ENCODE results near the gene PLEKHA1.

PLEKHA1 gene

DNA sequence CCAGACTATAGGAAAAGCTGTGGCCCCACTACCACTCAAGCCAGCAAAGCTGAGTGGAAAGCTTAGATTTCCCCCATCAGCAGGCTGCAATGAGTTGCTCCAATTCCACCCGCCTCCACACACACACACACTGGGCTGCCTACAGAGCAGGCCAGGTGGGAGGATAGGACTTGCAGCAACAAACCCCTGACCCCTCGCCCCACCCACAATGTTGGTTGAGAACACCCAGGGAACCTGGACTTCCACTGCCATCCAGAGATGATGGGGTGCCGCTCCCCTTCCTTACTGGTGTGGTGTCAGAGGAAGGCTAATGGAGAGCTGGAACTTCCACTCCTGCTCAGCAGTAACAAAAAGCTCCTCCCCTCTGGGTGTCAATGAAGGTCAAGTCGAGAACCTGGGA, 16.8 kb upstream of the PLEKHA1 start:
- no peak for DNase-seq (ENCODE audit: low spot score in 2 of 2)
- peaks cover 4% of the 10 kb centered on the region for H3K9me3 Mint-ChIP-seq
- no peak overlapping the region for H3K4me3 Mint-ChIP-seq
- no peaks in the 10 kb centered on the region for H3K4me1 Mint-ChIP-seq
- peaks cover 5% of the 10 kb centered on the region for H3K27me3 Mint-ChIP-seq
- no peak overlapping the region for H3K27ac Mint-ChIP-seq
- H3K36me3 Mint-ChIP-seq = no peaks in the 10 kb centered on the region
- no peak for ATAC-seq (ENCODE audit: low read depth)

DNA sequence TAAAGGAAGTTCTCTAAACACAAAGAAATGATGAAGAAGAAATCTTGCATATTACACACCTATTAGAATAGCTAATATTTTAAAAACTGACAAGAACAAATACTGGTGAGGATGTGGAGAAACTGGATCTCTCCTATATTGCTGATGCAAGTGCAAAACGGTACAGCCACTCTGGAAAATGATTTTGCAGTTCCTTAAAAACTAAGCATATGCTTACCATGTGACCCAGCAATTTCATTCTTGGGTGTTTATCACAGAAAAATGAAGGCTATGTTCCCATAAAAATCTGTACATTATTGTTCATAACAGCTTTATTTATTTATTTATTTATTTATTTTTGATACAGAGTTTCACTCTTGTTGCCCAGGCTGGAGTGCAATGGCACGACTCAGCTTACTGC, 14.9 kb upstream of the PLEKHA1 start:
- Mint-ChIP-seq H3K4me3 (no peak overlapping the region), H3K36me3 (no peaks in the 10 kb centered on the region), H3K4me1 (no peaks in the 10 kb centered on the region), H3K9me3 (peaks cover 4% of the 10 kb centered on the region), H3K27ac (no peak overlapping the region), H3K27me3 (peaks cover 5% of the 10 kb centered on the region)
- no peak for DNase-seq (ENCODE audit: low spot score in 2 of 2)
- no peak for ATAC-seq (ENCODE audit: low read depth)

DNA sequence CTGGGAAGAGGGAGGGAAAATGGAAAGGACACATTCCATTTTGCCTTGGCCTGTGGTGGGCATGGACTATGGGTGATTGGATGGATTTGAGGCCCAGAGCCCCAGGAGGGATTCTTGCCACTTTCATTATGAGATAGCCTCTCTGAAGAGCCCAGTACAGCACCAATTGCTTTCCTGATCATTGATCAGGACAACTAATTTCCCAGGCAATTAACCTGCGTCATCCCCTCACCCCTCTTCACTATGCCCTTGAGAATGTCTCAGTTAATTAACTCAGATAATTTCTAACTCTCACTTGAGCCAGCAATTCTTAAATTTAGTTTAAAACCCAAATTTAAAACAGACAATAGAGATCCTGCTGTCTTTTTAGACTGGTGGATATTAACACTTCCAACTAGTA, 13.5 kb upstream of the PLEKHA1 start:
- DNase-seq (ENCODE audit: low spot score in 2 of 2) (no peak), ATAC-seq (ENCODE audit: low read depth) (no peak)
- H3K27me3 Mint-ChIP-seq = peaks cover 11% of the 10 kb centered on the region
- H3K4me1 Mint-ChIP-seq = no peaks in the 10 kb centered on the region
- no peak overlapping the region for H3K27ac Mint-ChIP-seq
- H3K36me3 Mint-ChIP-seq = no peaks in the 10 kb centered on the region
- peaks cover 6% of the 10 kb centered on the region for H3K9me3 Mint-ChIP-seq
- H3K4me3 Mint-ChIP-seq = no peak overlapping the region

DNA sequence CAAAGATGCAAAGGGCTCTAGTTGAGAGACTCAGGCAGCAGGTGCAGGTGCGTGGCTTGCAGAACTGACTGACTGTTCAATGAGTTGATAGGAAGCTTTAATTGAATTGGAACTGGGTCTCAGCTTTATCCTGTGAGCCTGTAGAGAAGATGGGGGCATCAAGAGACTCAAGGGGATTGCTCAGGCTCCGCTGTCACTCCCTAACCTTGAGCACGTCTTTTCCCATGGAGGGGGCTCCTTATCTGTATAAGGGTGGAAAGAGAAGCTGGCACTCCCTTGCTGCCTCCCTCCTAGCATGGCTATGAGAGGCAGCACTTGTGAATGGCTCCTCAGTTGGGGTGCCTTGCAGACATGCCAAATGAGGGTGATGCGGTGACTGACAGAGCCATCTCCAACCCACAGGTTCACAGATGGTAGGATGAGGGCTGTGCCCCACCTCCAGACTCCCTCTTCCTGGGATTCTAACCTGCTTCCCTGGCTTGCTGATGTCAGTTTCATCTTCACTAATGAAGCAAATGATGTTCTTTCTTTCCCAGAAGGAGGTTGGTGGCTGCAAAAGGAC, 12.4 kb upstream of the PLEKHA1 start:
- H3K36me3 Mint-ChIP-seq = no peaks in the 10 kb centered on the region
- DNase-seq (ENCODE audit: low spot score in 2 of 2) (no peak), ATAC-seq (ENCODE audit: low read depth) (no peak)
- peaks cover 6% of the 10 kb centered on the region for H3K9me3 Mint-ChIP-seq
- H3K27ac Mint-ChIP-seq = no peak overlapping the region
- H3K4me1 Mint-ChIP-seq = no peaks in the 10 kb centered on the region
- no peak overlapping the region for H3K4me3 Mint-ChIP-seq
- H3K27me3 Mint-ChIP-seq = peaks cover 14% of the 10 kb centered on the region

DNA sequence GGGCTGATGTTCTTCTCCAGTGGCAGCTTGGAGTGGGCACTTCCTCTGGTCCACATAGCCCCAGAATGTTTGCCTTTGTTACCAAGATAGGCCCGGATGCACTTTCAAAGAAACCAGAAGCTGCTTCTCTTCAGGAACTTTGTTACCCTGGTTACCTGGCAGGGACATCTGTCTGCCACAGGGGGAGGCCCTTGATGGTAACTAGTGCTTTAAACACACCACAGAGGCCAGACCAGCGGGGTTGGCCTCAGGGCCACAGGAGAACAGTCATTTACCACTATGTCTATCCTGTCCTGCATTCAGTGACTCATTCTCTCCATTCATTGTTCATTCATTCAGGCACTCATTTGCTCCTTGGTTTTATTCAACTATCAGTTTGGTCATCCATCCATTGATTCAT, 11.9 kb upstream of the PLEKHA1 start:
- H3K36me3 Mint-ChIP-seq = no peaks in the 10 kb centered on the region
- H3K4me3 Mint-ChIP-seq = no peak overlapping the region
- no peak overlapping the region for H3K27ac Mint-ChIP-seq
- ATAC-seq (ENCODE audit: low read depth) (no peak), DNase-seq (ENCODE audit: low spot score in 2 of 2) (no peak)
- peaks cover 14% of the 10 kb centered on the region for H3K27me3 Mint-ChIP-seq
- H3K4me1 Mint-ChIP-seq = no peaks in the 10 kb centered on the region
- peaks cover 6% of the 10 kb centered on the region for H3K9me3 Mint-ChIP-seq

DNA sequence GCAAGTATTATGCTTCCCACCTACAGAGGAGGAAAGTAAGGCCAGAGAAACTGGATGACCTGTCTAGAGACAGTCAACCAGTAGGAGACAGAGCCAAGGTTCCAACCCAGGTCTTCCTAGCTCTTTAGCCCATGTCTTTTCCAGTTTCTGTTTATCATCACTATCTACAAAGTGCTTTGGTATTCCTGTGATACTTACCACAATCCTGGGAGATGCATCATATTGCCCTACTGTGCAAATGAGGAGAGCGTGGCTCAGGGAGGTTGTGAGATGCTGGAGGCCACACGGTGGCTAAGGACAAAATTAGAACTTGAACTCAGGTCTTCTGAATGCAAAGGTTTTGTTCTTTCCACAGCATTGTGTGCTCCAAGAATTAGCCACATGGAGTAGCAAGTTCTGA, 11.2 kb upstream of the PLEKHA1 start:
- peaks cover 14% of the 10 kb centered on the region for H3K27me3 Mint-ChIP-seq
- no peak overlapping the region for H3K27ac Mint-ChIP-seq
- peaks cover 6% of the 10 kb centered on the region for H3K9me3 Mint-ChIP-seq
- H3K36me3 Mint-ChIP-seq = no peaks in the 10 kb centered on the region
- no peak for ATAC-seq (ENCODE audit: low read depth)
- no peak overlapping the region for H3K4me3 Mint-ChIP-seq
- no peak for DNase-seq (ENCODE audit: low spot score in 2 of 2)
- H3K4me1 Mint-ChIP-seq = no peaks in the 10 kb centered on the region

DNA sequence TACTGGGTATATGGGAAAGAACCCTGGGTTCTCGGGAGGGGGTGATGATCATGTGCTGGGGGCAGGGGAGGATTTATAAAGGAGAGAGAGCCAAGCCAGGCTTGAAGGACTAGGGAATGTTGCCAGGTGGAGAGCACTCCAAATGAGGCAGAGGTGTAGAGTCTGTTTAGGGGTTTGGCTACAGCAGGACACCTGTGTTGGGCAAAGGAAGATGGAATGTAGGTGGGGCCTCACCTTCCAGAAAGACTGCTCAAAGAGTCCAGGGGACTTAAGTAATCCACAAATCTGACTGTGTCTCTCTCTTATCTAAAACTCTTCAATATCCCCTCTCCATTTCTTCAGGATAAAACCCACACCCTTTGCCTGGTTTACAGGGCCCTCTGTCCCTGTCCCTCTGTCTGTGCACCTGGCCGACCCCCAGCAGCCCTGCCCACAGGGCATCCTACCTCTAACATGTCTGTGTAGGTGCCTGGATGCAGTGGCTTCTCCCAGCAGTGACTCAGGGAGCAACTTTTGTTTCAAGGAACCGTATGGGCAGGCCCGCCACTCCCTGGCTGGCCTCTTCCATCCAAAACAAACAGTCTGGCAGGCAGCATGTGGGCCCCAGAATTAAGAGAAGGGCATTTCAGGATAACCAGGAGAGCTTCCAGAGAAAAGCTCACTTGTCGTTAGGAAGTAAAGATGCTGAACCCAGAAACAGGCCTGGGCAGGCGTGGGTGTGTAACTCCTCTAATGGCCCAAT, 10.6 kb upstream of the PLEKHA1 start:
- Mint-ChIP-seq H3K27me3 (peaks cover 14% of the 10 kb centered on the region), H3K4me3 (no peak overlapping the region), H3K9me3 (peaks cover 1% of the 10 kb centered on the region), H3K4me1 (no peaks in the 10 kb centered on the region), H3K36me3 (no peaks in the 10 kb centered on the region), H3K27ac (no peak overlapping the region)
- DNase-seq (ENCODE audit: low spot score in 2 of 2) (no peak), ATAC-seq (ENCODE audit: low read depth) (no peak)

DNA sequence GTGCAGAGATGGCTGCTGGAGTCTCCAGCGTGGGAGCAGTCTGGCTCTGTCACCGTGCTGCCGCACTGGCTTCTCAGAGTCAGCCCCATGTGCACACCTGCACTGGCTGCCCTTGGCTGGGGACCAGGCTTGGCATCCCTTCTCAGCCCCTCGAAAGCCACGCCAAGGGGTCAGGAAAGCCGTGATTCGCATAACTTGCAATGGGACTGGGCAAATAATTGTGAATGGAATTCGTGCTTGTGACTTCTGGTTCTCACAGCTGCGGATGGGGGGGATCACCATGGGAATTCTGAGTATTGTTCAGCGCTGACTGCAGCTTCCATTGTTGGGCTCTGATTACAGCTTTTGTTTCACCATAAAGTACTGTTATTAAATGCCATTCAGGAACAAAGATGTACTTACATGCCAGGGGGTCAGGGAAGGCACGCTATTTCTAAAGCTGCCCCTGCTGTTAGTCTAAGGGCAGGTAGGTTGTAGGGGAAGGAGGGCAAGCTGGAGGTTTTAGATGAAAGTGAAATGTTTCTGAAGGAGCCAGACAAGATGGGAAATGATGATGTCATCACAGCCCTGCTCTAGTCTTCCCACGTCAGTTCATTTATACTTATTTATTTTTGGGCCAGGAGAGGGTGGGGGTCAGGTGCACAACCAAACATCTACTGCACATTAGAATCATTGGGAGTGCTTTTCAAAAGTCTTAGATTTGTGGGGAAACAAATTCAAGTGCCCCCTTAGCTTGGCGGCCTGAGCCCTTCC, 5.8 kb upstream of the PLEKHA1 start:
- ATAC-seq (ENCODE audit: low read depth) (no peak), DNase-seq (ENCODE audit: low spot score in 2 of 2) (no peak)
- no peaks in the 10 kb centered on the region for H3K4me1 Mint-ChIP-seq
- H3K27ac Mint-ChIP-seq = no peak overlapping the region
- no peaks in the 10 kb centered on the region for H3K36me3 Mint-ChIP-seq
- H3K9me3 Mint-ChIP-seq = peaks cover 1% of the 10 kb centered on the region
- no peak overlapping the region for H3K4me3 Mint-ChIP-seq
- peaks cover 24% of the 10 kb centered on the region for H3K27me3 Mint-ChIP-seq

DNA sequence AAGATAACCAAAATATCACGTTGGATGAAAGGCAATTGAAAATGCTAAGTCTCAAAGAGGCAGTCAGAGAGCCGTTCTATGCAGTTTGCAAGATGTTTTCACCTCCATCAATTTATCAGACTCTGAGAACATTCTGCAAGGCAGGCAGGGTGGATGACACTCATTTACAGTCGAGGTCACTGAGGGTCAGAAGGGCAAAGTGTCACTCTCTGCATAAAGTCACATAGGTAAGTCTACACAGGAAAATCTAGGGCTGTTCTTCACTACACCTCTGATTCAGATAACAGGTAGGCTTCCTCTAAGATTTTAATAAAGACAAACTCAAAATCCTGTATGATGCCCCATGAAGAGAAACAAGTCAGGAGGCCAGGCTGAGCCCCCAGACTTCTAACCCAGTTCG, 1.4 kb upstream of the PLEKHA1 start:
- no peaks in the 10 kb centered on the region for H3K36me3 Mint-ChIP-seq
- DNase-seq (ENCODE audit: low spot score in 2 of 2) = no peak
- peaks cover 7% of the 10 kb centered on the region for H3K4me1 Mint-ChIP-seq
- no peak overlapping the region for H3K27ac Mint-ChIP-seq
- no peaks in the 10 kb centered on the region for H3K9me3 Mint-ChIP-seq
- peak overlapping the region; percentile 83 for H3K4me3 Mint-ChIP-seq
- H3K27me3 Mint-ChIP-seq = peaks cover 14% of the 10 kb centered on the region
- no peak for ATAC-seq (ENCODE audit: low read depth)

DNA sequence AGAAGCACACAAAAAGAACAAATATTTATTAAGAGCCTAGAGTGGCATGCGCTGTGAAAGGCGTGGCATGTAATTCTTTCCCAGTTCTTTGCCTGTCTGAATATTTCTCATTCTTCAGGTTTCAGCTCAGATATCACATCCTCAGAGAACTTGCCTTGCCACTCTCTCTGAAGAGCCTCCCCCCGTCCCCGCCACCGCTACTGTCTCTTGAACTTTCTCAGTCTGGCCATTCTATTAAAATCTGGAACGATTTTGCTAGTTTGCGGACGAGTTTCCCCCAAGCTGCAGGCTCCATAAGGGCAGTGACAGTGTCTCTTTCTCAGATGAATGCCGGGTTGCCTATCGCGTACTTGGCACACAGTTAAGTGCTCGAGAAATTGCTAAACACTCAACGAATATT, 787 bp upstream of the PLEKHA1 start:
- Mint-ChIP-seq H3K36me3 (no peaks in the 10 kb centered on the region), H3K27me3 (peaks cover 14% of the 10 kb centered on the region), H3K9me3 (no peaks in the 10 kb centered on the region), H3K4me1 (peaks cover 7% of the 10 kb centered on the region), H3K27ac (peak overlapping the region; percentile 67), H3K4me3 (peak overlapping the region; percentile 83)
- DNase-seq (ENCODE audit: low spot score in 2 of 2) (no peak), ATAC-seq (ENCODE audit: low read depth) (no peak)

DNA sequence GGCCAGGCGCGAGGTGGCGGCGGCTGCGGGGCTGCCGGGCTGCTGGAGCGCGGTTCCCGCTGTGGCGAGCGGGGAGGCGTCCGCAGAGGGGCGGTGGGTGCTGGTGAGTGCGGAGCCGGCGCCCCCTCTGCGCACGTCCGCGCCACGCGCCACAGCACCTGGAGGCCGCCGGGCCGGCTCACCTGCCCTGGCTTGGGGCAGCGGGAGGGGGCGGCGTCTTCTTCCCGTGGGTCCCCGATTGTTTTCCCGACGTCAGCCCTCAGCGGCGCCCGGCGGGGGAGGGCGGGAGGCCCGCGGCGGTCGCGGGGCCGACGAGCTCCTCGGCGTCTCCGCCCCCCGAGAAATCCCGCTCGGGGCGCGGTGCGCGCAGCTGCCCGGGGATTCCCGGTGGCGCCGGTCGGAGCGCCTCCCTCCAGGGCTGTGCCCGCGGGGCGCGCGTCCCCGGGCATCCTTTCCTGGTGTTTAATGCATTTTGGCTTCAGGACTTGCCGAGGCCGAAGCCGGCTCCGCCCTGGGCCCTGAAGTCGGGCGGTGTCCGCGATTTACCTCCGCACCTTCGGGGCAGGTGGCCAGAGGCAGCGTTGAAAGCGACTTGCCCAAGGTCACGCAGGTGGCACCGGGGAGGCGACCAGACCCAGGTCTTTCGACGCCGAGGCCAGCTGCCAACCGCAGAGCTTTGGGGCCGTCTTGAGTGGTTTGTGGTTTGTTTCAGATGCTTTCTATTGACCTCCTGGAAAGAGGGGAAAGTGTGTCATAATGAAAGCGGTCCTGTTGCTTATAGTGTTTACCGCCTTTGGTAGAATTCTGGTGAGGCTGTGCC, 561 bp downstream of the PLEKHA1 start:
- Mint-ChIP-seq H3K9me3 (no peaks in the 10 kb centered on the region), H3K27me3 (peaks cover 10% of the 10 kb centered on the region), H3K4me3 (peak overlapping the region; percentile 91), H3K4me1 (peaks cover 7% of the 10 kb centered on the region), H3K27ac (peak overlapping the region; percentile 94), H3K36me3 (peaks cover 2% of the 10 kb centered on the region)
- ATAC-seq (ENCODE audit: low read depth) = peak; percentile 65
- peak; percentile 70 to 79 for DNase-seq (ENCODE audit: low spot score in 2 of 2)

DNA sequence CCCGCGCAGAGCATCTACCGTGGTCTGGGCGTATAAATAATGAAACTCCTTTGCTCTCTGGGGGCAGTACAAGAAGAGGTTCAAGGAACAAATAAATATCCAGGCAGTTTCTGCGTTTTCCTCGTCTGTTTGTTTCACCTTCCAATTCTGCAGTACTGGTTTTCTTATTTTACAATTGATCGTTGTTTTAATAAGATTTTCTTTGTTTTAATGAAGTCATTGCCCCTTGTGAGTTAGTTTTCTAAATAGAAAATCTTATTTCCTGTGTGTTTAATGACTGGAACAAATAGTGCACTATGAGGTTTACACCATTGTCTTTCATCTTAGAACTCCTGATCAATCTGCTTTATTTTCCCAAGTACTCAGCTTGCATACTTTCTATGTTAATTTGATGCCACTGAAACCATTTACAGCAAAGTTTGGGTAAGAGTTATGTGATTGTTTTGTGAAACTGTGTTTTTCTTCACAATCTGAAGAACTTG, 1.2 kb downstream of the PLEKHA1 start:
- peaks cover 2% of the 10 kb centered on the region for H3K36me3 Mint-ChIP-seq
- H3K4me3 Mint-ChIP-seq = peak overlapping the region; percentile 91
- H3K27me3 Mint-ChIP-seq = peaks cover 8% of the 10 kb centered on the region
- ATAC-seq (ENCODE audit: low read depth) = no peak
- H3K9me3 Mint-ChIP-seq = no peaks in the 10 kb centered on the region
- H3K27ac Mint-ChIP-seq = peak overlapping the region; percentile 94
- peaks cover 7% of the 10 kb centered on the region for H3K4me1 Mint-ChIP-seq
- DNase-seq (ENCODE audit: low spot score in 2 of 2) = no peak

DNA sequence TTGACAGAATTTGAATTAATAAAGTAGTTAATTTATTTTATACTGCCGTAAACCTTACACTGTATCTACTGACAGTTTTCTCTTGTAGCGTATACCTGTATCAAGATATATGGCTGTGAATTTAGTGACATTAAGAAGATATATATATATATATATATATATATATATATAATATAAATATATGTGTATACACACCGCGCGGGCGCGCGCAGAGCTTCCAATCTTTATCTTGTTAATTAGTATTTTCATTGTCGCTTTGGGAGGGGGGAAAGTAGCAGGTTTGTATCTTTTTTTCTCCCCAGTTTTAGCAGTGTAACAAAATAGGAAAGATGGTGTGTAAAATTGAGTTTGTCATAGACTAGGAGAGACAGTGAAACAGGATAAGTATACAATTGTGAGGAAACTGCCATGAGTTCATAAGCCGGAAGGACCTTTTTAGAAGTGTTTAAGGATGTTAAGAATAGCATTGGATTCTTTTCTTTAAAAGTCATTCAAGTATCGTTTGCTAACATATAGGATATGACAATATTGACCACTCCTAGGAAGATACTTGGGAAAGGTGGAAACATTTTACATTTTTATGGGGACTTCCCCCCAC, 2.0 kb downstream of the PLEKHA1 start:
- Mint-ChIP-seq H3K9me3 (no peaks in the 10 kb centered on the region), H3K4me1 (peaks cover 13% of the 10 kb centered on the region), H3K27me3 (peaks cover 4% of the 10 kb centered on the region), H3K4me3 (no peak overlapping the region), H3K27ac (peak overlapping the region; percentile 94), H3K36me3 (peaks cover 3% of the 10 kb centered on the region)
- DNase-seq (ENCODE audit: low spot score in 2 of 2) = no peak
- ATAC-seq (ENCODE audit: low read depth) = no peak

Measured in memory B cell (primary cell).